Activated naive CD8-positive, alpha-beta T cell (primary cell): ENCODE data around the gene CAPN3.

ENCODE experiments used
- H3K27ac Mint-ChIP-seq: one replicate; pipeline ENCODE4 v1.8.0; 2021; ENCODE audit warnings: mixed read lengths
- H3K27me3 Mint-ChIP-seq: one replicate; pipeline ENCODE4 v1.8.0; 2021; ENCODE audit warnings: mixed read lengths
- H3K36me3 Mint-ChIP-seq: one replicate; pipeline ENCODE4 v1.8.0; 2021; ENCODE audit warnings: mixed read lengths
- H3K4me1 Mint-ChIP-seq: one replicate; pipeline ENCODE4 v1.8.0; 2021; ENCODE audit warnings: low read depth, mixed read lengths
- H3K4me3 Mint-ChIP-seq: one replicate; pipeline ENCODE4 v1.8.0; 2021; ENCODE audit warnings: mild to moderate bottlenecking, mixed read lengths
- H3K9me3 Mint-ChIP-seq: one replicate; pipeline ENCODE4 v1.8.0; 2021; ENCODE audit warnings: low read depth, mixed read lengths

The CAPN3 gene

DNA sequence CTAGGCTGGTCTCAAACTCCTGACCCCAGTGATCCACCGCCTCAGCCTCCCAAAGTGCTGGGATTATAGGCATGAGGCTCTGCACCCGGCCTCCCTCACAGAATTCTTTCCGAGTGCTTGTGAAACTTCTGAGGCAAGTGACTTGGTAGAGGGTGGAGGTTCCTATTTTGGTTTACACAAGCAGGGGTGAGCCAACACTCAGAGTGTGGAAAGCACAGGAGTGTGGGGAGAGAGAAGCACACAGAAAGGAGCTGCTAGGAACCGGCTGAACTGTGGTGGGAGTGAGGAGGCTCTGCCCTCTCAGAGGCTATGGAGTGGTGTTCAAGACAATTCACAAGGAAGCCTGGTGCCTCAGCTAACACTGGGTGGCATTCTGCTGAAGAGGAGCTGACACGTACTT lies 7.7 kb downstream of the CAPN3 start:
- Mint-ChIP-seq H3K4me3 (no peak overlapping the region), H3K9me3 (no peaks in the 10 kb centered on the region), H3K27ac (no peak overlapping the region), H3K36me3 (peaks cover 11% of the 10 kb centered on the region), H3K4me1 (no peaks in the 10 kb centered on the region), H3K27me3 (no peaks in the 10 kb centered on the region)

DNA sequence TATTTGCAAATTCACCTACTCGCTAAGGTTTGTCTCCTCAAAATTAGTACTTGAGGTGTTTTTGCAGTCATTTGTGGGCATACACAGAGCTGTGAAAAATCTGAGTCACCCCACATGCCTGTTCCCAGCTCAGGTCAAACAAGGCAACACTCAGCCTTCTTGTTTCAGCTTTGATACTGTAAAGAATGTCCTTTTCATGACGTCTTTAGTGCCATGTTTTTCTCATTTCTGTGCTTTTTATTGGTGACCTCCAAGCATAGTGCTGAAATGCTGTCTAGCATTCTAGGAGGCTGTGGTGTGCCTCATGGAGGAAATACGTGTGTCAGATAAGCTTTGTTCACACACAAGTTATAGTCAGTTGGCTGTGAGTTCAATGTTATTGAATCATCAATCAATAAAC lies 8.8 kb downstream of the CAPN3 start:
- H3K27me3 Mint-ChIP-seq = no peaks in the 10 kb centered on the region
- H3K9me3 Mint-ChIP-seq = no peaks in the 10 kb centered on the region
- H3K36me3 Mint-ChIP-seq = peaks cover 9% of the 10 kb centered on the region
- H3K4me3 Mint-ChIP-seq = no peak overlapping the region
- no peak overlapping the region for H3K27ac Mint-ChIP-seq
- H3K4me1 Mint-ChIP-seq = no peaks in the 10 kb centered on the region

DNA sequence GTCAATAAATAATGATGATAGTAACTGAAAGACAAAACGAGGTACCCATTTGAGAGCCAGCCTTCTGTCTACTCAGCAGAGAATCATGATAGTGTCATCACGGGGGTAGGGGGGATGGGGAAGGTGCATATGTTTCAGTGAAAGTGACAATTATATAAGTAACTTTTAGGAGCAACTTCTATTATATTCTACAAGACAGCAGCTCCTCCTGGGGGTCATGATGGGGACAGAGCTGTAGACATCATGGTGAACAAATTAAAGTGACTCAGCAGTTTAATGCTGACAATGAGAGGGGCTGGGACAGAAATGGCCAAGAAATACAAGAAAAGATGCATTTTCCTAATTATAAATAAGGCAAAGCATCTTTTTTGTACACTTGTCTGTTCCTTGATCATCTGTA lies 11.8 kb downstream of the CAPN3 start:
- Mint-ChIP-seq H3K27ac (no peak overlapping the region), H3K9me3 (no peaks in the 10 kb centered on the region), H3K4me3 (no peak overlapping the region), H3K4me1 (no peaks in the 10 kb centered on the region), H3K36me3 (peaks cover 3% of the 10 kb centered on the region), H3K27me3 (no peaks in the 10 kb centered on the region)

DNA sequence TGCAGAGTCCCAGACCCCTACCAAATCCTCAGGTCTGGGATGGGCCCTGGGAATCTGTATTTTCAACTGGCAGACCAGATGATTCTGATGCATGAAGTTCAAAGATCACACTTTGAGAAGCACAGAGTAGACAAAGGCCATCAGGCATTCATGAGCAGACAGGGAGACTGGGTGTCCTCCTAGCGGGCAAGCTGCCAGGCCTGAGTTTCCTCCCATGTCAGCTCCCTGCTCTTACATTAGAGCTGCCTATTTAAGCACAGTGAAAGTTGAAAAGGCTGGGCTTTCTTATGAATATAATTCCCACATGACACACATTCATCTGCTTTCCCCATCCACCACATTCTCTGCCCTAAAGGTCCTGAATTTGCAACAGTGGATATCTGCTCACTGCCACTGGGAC lies 14.0 kb downstream of the CAPN3 start:
- Mint-ChIP-seq H3K4me3 (no peak overlapping the region), H3K36me3 (peaks cover 3% of the 10 kb centered on the region), H3K27me3 (no peaks in the 10 kb centered on the region), H3K4me1 (no peaks in the 10 kb centered on the region), H3K27ac (no peak overlapping the region), H3K9me3 (peaks cover 5% of the 10 kb centered on the region)

DNA sequence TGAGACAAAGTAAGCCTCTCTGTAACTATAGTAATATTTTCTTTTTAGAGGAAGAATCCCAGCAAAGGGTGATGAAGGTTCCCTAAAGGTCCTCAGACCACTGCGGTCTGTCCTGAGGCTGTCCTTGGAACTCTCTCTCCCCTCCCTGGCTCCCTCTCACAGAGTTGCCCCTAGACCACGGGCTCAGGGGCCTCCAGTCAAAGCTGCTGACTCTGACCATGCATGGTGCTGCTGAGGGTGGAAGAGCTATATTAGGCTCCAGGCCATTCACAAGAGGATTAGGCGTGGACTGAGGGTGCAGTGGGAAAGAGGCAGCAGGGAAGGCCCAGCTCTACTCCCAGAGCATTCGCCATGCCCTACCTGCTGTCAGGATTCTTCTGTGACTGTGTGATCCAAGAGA lies 14.6 kb downstream of the CAPN3 start:
- no peak overlapping the region for H3K27ac Mint-ChIP-seq

DNA sequence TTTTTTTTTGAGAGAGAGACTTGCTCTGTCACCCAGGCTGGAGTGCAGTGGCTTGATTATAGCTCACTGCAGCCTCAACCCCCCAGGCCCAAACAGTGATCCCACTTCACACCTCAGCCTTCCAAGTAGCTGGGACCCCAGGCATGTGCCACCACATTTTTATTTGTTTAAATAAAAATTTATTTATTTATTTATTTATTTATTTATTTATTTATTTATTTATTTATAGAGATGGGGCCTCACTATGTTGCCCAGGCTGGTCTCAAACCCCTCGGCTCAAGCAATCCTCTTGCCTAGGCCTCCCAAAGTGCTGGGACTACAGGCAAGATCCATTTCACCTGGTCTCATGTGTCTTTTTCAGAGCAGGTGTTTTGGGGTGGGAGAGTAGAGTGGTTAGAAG lies 15.5 kb downstream of the CAPN3 start:
- Mint-ChIP-seq H3K4me3 (no peak overlapping the region), H3K27me3 (no peaks in the 10 kb centered on the region), H3K36me3 (peaks cover 10% of the 10 kb centered on the region), H3K4me1 (no peaks in the 10 kb centered on the region), H3K27ac (no peak overlapping the region), H3K9me3 (peaks cover 13% of the 10 kb centered on the region)

More for the DNA sequence above, 14.6 kb downstream of the CAPN3 start:
- Mint-ChIP-seq H3K36me3 (peaks cover 6% of the 10 kb centered on the region), H3K4me1 (no peaks in the 10 kb centered on the region), H3K9me3 (peaks cover 10% of the 10 kb centered on the region), H3K27me3 (no peaks in the 10 kb centered on the region), H3K4me3 (no peak overlapping the region)

DNA sequence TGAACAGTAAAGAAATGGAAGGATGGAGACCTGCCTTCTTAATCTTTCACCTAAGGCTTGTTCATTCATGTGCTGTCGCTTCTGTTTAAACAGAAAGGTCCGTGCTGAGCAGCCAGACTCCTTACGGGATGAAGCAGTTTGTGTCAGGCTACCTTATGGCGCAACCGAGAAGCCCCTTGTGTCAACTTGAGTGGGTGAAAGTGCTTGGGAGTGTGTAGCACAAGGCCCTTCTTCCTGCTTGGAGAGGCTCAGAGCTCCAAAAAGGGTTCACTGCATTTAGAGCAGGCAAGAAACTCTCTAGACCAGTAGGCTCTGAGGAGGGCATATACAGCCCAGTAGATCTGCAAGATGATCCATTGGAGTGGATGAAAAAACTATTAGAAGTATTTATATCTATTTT lies 16.0 kb downstream of the CAPN3 start:
- H3K4me1 Mint-ChIP-seq = no peaks in the 10 kb centered on the region

DNA sequence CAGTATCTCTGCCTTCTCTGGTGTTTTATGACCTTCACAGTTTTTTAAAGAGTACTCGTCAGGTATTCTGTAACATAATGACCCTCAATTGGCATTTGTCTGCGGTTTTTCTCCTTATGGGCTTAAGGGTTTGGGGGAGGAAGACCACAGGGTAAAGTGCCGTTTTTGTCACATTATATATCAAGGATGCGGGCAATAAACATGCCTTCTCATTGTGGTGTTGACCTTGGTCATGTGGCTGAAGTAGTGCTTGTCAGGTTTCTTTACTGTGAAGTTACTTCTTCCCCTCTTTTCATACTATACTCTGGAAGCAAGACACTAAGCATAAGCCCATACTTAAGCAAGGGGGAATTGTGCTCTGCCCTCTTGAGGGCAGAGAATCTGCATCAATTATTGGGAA lies 16.6 kb downstream of the CAPN3 start:
- Mint-ChIP-seq H3K4me1 (no peaks in the 10 kb centered on the region), H3K27ac (no peak overlapping the region), H3K4me3 (no peak overlapping the region)

More for the DNA sequence above, 16.0 kb downstream of the CAPN3 start:
- peaks cover 10% of the 10 kb centered on the region for H3K36me3 Mint-ChIP-seq
- H3K9me3 Mint-ChIP-seq = peaks cover 13% of the 10 kb centered on the region
- H3K27ac Mint-ChIP-seq = no peak overlapping the region
- no peaks in the 10 kb centered on the region for H3K27me3 Mint-ChIP-seq
- H3K4me3 Mint-ChIP-seq = no peak overlapping the region

DNA sequence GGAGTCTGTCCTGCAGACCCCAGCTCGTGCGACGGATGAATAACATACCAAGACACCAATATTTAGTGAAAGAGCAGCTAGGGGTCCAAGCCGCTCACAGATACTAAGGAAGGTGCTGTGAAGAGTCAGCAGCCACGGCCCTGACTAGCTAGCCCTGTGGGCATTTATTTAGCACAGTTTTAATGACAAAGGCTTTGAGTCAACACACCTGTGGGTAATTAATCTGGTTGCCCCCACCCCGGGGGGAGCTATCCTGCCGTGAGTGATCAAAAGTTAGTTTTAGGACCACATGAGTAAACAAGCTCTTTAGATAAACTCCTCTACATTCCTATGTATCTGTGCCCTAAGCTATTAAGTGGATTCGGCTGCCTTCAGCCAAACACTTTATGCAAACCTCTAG lies 18.7 kb downstream of the CAPN3 start:
- Mint-ChIP-seq H3K4me1 (no peaks in the 10 kb centered on the region), H3K27ac (no peak overlapping the region), H3K9me3 (peaks cover 13% of the 10 kb centered on the region), H3K36me3 (peaks cover 10% of the 10 kb centered on the region), H3K4me3 (no peak overlapping the region), H3K27me3 (no peaks in the 10 kb centered on the region)

More for the DNA sequence above, 16.6 kb downstream of the CAPN3 start:
- H3K9me3 Mint-ChIP-seq = peaks cover 13% of the 10 kb centered on the region
- peaks cover 7% of the 10 kb centered on the region for H3K36me3 Mint-ChIP-seq
- no peaks in the 10 kb centered on the region for H3K27me3 Mint-ChIP-seq

DNA sequence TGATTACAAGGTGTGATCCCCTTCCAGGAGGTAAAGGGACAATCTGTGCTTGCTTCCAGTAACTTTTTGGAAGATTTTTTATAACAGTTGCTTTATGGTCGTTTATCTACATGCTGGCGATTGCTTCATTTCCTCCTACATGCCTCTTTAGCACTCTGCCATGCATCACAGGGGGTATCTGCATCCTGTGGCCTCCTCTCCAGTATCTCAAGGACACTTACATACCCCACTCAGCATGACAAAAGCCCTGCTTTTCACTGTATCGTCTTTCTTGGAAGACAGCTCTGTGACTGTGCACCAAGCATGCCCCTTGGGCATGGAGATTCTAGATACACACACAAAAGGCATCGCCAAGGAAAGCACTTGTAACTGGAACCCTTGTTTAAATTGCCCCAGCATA lies 25.3 kb downstream of the CAPN3 start:
- Mint-ChIP-seq H3K27me3 (no peaks in the 10 kb centered on the region), H3K9me3 (no peaks in the 10 kb centered on the region)

DNA sequence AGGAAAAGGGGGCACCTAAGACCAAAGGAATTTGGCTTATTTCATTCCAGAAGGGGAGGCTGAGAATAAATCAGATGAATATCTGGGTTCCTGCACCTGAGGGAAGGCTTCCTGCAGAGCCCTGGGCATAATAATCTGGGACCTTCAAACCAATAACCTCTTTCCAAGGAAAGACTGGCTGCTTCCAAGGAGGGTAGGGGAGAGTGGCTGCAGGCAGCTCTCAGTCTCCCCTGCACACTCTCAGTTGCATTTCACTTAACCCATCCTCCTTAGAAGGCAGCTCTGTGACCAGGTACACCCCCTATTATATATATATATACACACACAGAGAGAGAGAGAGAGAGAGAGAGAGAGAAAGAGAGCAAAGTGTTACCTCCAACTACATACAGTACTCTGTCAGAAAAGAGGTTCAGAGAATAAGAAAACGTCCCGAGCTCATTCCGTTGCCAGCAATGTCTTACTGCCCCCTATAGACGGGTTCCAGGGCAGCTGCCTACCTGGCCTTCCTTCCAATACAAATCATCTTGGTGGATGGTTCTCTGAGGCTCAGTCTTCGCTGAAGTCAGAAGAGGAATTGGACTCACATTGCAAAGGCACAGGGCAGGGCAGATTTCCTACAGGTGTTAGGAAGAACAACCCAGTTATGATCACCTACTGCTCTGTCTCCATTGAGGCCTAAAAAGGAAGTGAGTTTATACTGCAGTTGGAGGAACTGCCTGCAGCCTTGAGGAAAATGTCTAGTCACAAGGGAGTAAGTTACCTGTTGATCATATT lies 26.1 kb downstream of the CAPN3 start:
- H3K27me3 Mint-ChIP-seq = no peaks in the 10 kb centered on the region
- no peaks in the 10 kb centered on the region for H3K4me1 Mint-ChIP-seq
- no peak overlapping the region for H3K4me3 Mint-ChIP-seq
- peaks cover 5% of the 10 kb centered on the region for H3K36me3 Mint-ChIP-seq
- H3K27ac Mint-ChIP-seq = no peak overlapping the region
- no peaks in the 10 kb centered on the region for H3K9me3 Mint-ChIP-seq

More for the DNA sequence above, 25.3 kb downstream of the CAPN3 start:
- peaks cover 2% of the 10 kb centered on the region for H3K36me3 Mint-ChIP-seq
- no peaks in the 10 kb centered on the region for H3K4me1 Mint-ChIP-seq
- H3K4me3 Mint-ChIP-seq = no peak overlapping the region
- H3K27ac Mint-ChIP-seq = no peak overlapping the region

DNA sequence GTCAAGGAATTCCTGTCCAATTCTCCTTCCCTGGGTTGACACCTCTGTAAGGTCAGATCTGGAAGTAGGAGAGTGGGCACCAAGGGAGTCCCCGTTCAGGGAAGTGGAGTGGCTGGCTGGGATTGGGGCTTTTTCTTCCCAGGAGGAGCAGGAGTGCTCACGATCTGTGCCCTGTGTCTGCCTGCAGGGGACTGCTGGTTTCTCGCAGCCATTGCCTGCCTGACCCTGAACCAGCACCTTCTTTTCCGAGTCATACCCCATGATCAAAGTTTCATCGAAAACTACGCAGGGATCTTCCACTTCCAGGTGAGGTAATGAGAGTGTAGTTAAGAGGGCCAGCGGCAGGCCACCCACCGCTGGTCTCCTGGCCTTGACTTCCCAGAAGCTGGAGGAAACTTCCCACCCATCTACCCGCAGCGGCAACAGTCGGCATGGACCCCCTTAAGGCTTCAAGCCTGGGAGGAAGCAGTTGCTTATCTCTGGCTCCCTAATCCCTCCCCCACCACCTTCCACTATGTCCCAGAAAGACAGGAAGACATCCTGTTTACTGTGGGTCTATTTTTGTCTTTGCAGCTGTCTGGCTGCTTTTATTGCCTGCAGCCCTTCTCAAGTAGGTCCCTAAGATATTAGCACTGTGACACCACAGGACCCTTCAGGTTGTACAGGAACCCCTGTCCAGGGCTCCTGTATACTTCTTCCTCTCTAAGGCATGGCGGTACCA lies 26.8 kb downstream of the CAPN3 start:
- Mint-ChIP-seq H3K27ac (no peak overlapping the region), H3K36me3 (peaks cover 5% of the 10 kb centered on the region)

DNA sequence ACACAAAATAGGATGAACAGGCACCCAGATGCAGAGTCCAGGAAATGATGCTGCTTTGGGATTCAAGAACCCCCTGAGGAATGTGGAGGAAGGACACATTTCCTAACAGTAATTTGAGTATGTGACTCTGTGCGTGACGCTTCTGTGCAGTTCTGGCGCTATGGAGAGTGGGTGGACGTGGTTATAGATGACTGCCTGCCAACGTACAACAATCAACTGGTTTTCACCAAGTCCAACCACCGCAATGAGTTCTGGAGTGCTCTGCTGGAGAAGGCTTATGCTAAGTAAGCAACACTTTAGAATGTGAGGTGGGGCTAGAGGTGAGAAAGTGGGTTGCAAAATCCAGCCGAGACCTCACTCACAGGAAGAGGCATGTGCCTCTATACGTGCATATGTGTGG lies 28.3 kb downstream of the CAPN3 start:
- no peaks in the 10 kb centered on the region for H3K4me1 Mint-ChIP-seq
- H3K9me3 Mint-ChIP-seq = no peaks in the 10 kb centered on the region
- H3K27ac Mint-ChIP-seq = no peak overlapping the region
- H3K36me3 Mint-ChIP-seq = peaks cover 5% of the 10 kb centered on the region
- H3K4me3 Mint-ChIP-seq = no peak overlapping the region
- no peaks in the 10 kb centered on the region for H3K27me3 Mint-ChIP-seq

More for the DNA sequence above, 26.8 kb downstream of the CAPN3 start:
- Mint-ChIP-seq H3K27me3 (no peaks in the 10 kb centered on the region), H3K4me3 (no peak overlapping the region), H3K9me3 (no peaks in the 10 kb centered on the region), H3K4me1 (no peaks in the 10 kb centered on the region)

DNA sequence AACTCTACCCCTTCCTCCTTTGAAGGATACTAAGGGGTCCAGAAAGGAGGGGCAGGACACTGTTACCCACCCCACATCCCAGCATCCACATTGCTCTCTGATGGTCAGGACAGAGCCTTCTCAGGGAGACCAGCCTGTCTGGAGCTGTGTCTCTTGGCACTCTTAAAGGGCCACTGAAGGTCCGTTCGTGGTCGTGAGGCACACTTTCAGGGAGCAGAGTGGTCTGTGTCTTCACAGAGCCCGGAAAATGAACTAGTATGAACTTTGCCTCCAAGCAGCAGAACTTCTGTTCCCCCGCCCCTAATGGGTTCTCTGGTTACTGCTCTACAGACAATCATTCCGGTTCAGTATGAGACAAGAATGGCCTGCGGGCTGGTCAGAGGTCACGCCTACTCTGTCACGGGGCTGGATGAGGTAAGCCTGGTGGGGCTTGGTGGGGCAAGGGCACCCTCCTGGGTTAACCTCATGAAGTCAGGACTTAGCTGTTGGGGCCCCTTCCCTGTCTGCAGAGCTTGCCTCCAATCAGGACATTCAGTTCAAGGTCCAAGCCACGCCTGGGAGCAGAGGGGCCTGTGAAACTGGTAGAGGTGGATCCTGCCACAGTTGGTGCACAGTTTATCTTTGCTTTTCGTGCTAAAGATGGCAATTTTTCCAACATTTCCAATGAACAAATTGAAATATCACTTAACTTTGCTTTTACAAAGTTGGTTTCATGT lies 33.2 kb downstream of the CAPN3 start:
- Mint-ChIP-seq H3K27ac (no peak overlapping the region), H3K4me3 (no peak overlapping the region), H3K4me1 (no peaks in the 10 kb centered on the region), H3K36me3 (peaks cover 2% of the 10 kb centered on the region), H3K27me3 (no peaks in the 10 kb centered on the region), H3K9me3 (no peaks in the 10 kb centered on the region)

DNA sequence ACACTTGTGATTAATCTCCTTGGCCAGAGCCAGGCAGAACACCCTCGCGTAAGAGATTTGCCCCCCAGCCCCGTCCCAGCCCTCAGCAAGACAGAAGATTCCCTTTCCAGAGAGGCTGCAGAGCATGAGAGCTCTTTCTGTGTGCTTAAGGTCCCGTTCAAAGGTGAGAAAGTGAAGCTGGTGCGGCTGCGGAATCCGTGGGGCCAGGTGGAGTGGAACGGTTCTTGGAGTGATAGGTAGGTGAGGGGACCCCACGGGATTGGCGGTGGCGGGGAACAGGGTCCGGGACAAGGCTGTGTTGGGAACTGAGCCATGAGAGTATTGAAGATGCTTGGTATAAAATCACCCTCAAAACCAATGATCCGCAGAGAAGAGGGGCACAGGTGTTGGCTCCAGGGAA lies 34.8 kb downstream of the CAPN3 start:
- H3K27ac Mint-ChIP-seq = no peak overlapping the region

More for the DNA sequence above, 34.8 kb downstream of the CAPN3 start:
- H3K4me3 Mint-ChIP-seq = no peak overlapping the region
- H3K27me3 Mint-ChIP-seq = no peaks in the 10 kb centered on the region
- H3K36me3 Mint-ChIP-seq = peaks cover 2% of the 10 kb centered on the region
- H3K4me1 Mint-ChIP-seq = no peaks in the 10 kb centered on the region
- H3K9me3 Mint-ChIP-seq = no peaks in the 10 kb centered on the region
